Esophagus squamous epithelium (tissue), 5 donors: ENCODE data around the gene SLFN12. TPM values are rescaled to one million over a fixed set of nuclear protein-coding genes. Genes with fewer than 3 reads are reported as not detected.
"Not testable (repeated sequence)": the region's sequence is repeated elsewhere in the genome, so short reads cannot be mapped to it uniquely, and the experiment has no call there.

Experiments
- DNase-seq: peaks from one replicate; lab custom pipeline; 2025; lab: John Stamatoyannopoulos, UW
- H3K27ac ChIP-seq, 4 donors: fragments of 200-600 bp; sonication (generic); one replicate each; pipeline ENCODE4 v1.5.1; 2016 to 2019; ENCODE audit warnings: mild to moderate bottlenecking in 1 of 4
- H3K27me3 ChIP-seq, 4 donors: fragments of 200-600 bp; sonication (generic); 1 replicate in 3 of 4; 2 replicates in 1 of 4; pipeline versions ENCODE4 v1.5.1 to v1.6.0; 2017 to 2021; ENCODE audit warnings: antibody characterized with exemption in 1 of 4
- H3K36me3 ChIP-seq, 3 donors: fragments of 200-600 bp; sonication (generic); one replicate each; pipeline ENCODE4 v1.5.1; 2016 to 2019
- H3K4me1 ChIP-seq, 3 donors: fragments of 200-600 bp; sonication (generic); one replicate each; pipeline ENCODE4 v1.5.1; 2017 to 2019
- H3K4me3 ChIP-seq, 4 donors: fragments of 200-600 bp; sonication (generic); 1 replicate in 3 of 4; 2 replicates in 1 of 4; pipeline ENCODE4 v1.5.1; 2016 to 2019; ENCODE audit warnings: mild to moderate bottlenecking in 2 of 4, moderate library complexity in 1 of 4
- H3K9me3 ChIP-seq, 3 donors: fragments of 200-600 bp; sonication (generic); one replicate each; pipeline ENCODE4 v1.5.1; 2016 to 2019
- CTCF ChIP-seq, 6 experiments: fragments of 450-650 bp in 4 of 6; fragments of 200-600 bp in 2 of 6; sonication (generic) in 2 of 6; IDR thresholded peaks; one replicate each; pipeline ENCODE4 v1.5.1; 2016 to 2019; ENCODE audit warnings: antibody characterized with exemption in 6 of 6, mild to moderate bottlenecking in 4 of 6, moderate library complexity in 4 of 6
- POLR2A ChIP-seq, 4 donors: fragments of 450-650 bp; IDR thresholded peaks; one replicate each; pipeline ENCODE4 v1.6.1; 2017; ENCODE audit warnings: antibody characterized with exemption in 4 of 4, mild to moderate bottlenecking in 4 of 4, moderate library complexity in 3 of 4
- WGBS, 2 donors: methylation state at CpG; one replicate each; pipeline ENCODE4 v1.1.5; 2018; 5-methylcytosine and 5-hydroxymethylcytosine counted together
- intact Hi-C: fragments of 100-400 bp; cut with DNase I; formaldehyde crosslinking; loops from one replicate; pipeline ENCODE4 v1.15.0; 2022
- total RNA-seq, 4 donors: library from RNA; depleted of rRNA; stranded (reverse); fragments of >200 nt; gene quantifications; one replicate each; pipeline ENCODE4 v1.1.0, GENCODE V29; 2016
- donor health status: DM: yes; HTN: yes; CAD: no.

SLFN12 gene
- total RNA-seq, 4 donors from 2014 or later = 1.3 to 5.0 (median 3.7) TPM

- H3K9me3 ChIP-seq = peaks cover 0 to 4% (median 4%) of the 10 kb centered on the region in 3 donors
- H3K36me3 ChIP-seq = peaks cover 0 to 46% (median 0%) of the 10 kb centered on the region in 3 donors
- intact Hi-C loops = no loop called here
- H3K27me3 ChIP-seq = no peaks in the 10 kb centered on the region
- H3K4me1 ChIP-seq = no peaks in the 10 kb centered on the region
- H3K27ac ChIP-seq = no peak overlapping the region
- TF ChIP-seq CTCF (IDR thresholded peaks at IDR 0.05) (no peak), POLR2A (IDR thresholded peaks at IDR 0.05) (no peak)
- DNase-seq = no peak
- no peak overlapping the region for H3K4me3 ChIP-seq
- 88 to 90% methylated on average over 2 of the region's 2 CpGs for WGBS, 2 donors
Observed at GRCh38 chr17:35416659-35417058, 15.6 kb downstream of the SLFN12 start.

- DNase-seq, H3K9me3 ChIP-seq, H3K4me3 ChIP-seq, intact Hi-C loops, H3K4me1 ChIP-seq, H3K27me3 ChIP-seq, H3K27ac ChIP-seq: not testable (repeated sequence)
- H3K36me3 ChIP-seq = peaks cover 0 to 54% (median 0%) of the 10 kb centered on the region in 3 donors
- WGBS, 2 donors = 95% methylated on average over 2 of the region's 2 CpGs
Observed at GRCh38 chr17:35414707-35415106, 17.6 kb downstream of the SLFN12 start.

- peaks cover 0 to 4% (median 4%) of the 10 kb centered on the region in 3 donors for H3K9me3 ChIP-seq
- H3K4me1 ChIP-seq = no peaks in the 10 kb centered on the region
- H3K27me3 ChIP-seq = no peaks in the 10 kb centered on the region
- intact Hi-C loops = no loop called here
- peaks cover 0 to 56% (median 0%) of the 10 kb centered on the region in 3 donors for H3K36me3 ChIP-seq
- TF ChIP-seq POLR2A (IDR thresholded peaks at IDR 0.05) (no peak), CTCF (IDR thresholded peaks at IDR 0.05) (no peak)
- WGBS, 2 donors = 62 to 97% methylated on average over 1 of the region's 1 CpG
- no peak overlapping the region for H3K4me3 ChIP-seq
- no peak for DNase-seq
- no peak overlapping the region for H3K27ac ChIP-seq
Observed at GRCh38 chr17:35414247-35414646, 18.1 kb downstream of the SLFN12 start.

GRCh38 chr17:35407531-35407930 lies 24.8 kb downstream of the SLFN12 start:
- no peaks in the 10 kb centered on the region for H3K27me3 ChIP-seq
- H3K4me3 ChIP-seq = no peak overlapping the region
- TF ChIP-seq CTCF (IDR thresholded peaks at IDR 0.05) = no peak
- no peak for TF ChIP-seq POLR2A (IDR thresholded peaks at IDR 0.05)
- no peak overlapping the region for H3K27ac ChIP-seq
- H3K4me1 ChIP-seq = no peaks in the 10 kb centered on the region
- no peak for DNase-seq
- H3K9me3 ChIP-seq = no peaks in the 10 kb centered on the region
- 94 to 98% methylated on average over 20 to 25 of the region's 26 CpGs for WGBS, 2 donors
- H3K36me3 ChIP-seq = peaks cover 0 to 52% (median 0%) of the 10 kb centered on the region in 3 donors
- intact Hi-C loops = loop anchor here (10.0 kb wide), 1 partner anchor 57 kb away; no protein-coding TSS in a partner anchor

GRCh38 chr17:35406568-35406967 lies 25.7 kb downstream of the SLFN12 start:
- Histone ChIP-seq H3K27ac (no peak overlapping the region), H3K27me3 (no peaks in the 10 kb centered on the region), H3K9me3 (no peaks in the 10 kb centered on the region), H3K4me1 (no peaks in the 10 kb centered on the region), H3K4me3 (no peak overlapping the region), H3K36me3 (peaks cover 0 to 42% (median 0%) of the 10 kb centered on the region in 3 donors)
- TF ChIP-seq CTCF (IDR thresholded peaks at IDR 0.05) (no peak), POLR2A (IDR thresholded peaks at IDR 0.05) (no peak)
- no peak for DNase-seq
- intact Hi-C loops = loop anchor here (10.0 kb wide), 1 partner anchor 58 kb away; no protein-coding TSS in a partner anchor
- 77 to 86% methylated on average over 1 of the region's 1 CpG for WGBS, 2 donors
